A549 (cell line): Measurements from ENCODE around the gene ZSCAN30. TPM values are rescaled to one million over a fixed set of nuclear protein-coding genes. Genes with fewer than 3 reads are reported as not detected.

Source experiments
- ATAC-seq, 2 experiments: fragments of 200-7000 bp in 1 of 2; fragments of >200 bp in 1 of 2; cut with Nextera tagmentation in 1 of 2; cut with Tn5 transposase in 1 of 2; 3 replicates each; pipeline versions ENCODE4 v1.8.0 to v1.9.1; 2018 to 2020; ENCODE audit warnings: mild to moderate bottlenecking in 1 of 2, moderate library complexity in 1 of 2
- CTCF ChIA-PET: fragments of 300-600 bp; sonication (Branson Sonifier 250); formaldehyde crosslinking; extraction: SDS; loops from one replicate; lab custom pipeline; 2021; ENCODE audit warnings: antibody characterized with exemption, inconsistent platforms; lab: Yijun Ruan, JAX
- POLR2A ChIA-PET: fragments of 350-600 bp; formaldehyde crosslinking; extraction: SDS; loops from one replicate; lab custom pipeline; 2021; ENCODE audit warnings: antibody characterized with exemption, inconsistent platforms; lab: Yijun Ruan, JAX
- DNase-seq, 2 experiments: peaks; one replicate each; pipeline versions ENCODE4 v3.0.0 to v3.0.0-alpha.2; 2011 to 2016; ENCODE audit warnings: low read depth in 1 of 2, low spot score in 1 of 2
- FAIRE-seq: peaks from 2 replicates; lab custom pipeline; 2011; peaks lifted over from hg19 to GRCh38; lab: Jason Lieb, UNC
- H3K27ac ChIP-seq, 2 experiments: fragments of >200 bp; sonication (Bioruptor Twin); formaldehyde crosslinking; 3 replicates each; pipeline ENCODE4 v1.5.1; 2016 to 2017
- H3K4me1 ChIP-seq: fragments of >200 bp; sonication (Bioruptor Twin); formaldehyde crosslinking; 3 replicates; pipeline ENCODE4 v1.6.1; 2016
- H3K4me2 ChIP-seq: fragments of >200 bp; sonication (Bioruptor Twin); formaldehyde crosslinking; 3 replicates; pipeline ENCODE4 v1.6.1; 2016
- H3K4me3 ChIP-seq: fragments of >200 bp; sonication (Bioruptor Twin); formaldehyde crosslinking; 3 replicates; pipeline ENCODE4 v1.5.1; 2016
- H3K9me3 ChIP-seq: fragments of >200 bp; sonication (Bioruptor Twin); formaldehyde crosslinking; 3 replicates; pipeline ENCODE4 v1.6.1; 2016
- EHMT2 ChIP-seq: fragments of 200-600 bp; sonication (generic); IDR thresholded peaks from 2 replicates; pipeline ENCODE4 v1.6.1; 2016; ENCODE audit warnings: antibody characterized with exemption, low read depth, mild to moderate bottlenecking, moderate library complexity
- FOSB ChIP-seq: fragments of 250-450 bp; sonication (Bioruptor Pico); IDR thresholded peaks from 2 replicates; pipeline ENCODE4 v1.5.0; 2020; ENCODE audit warnings: mild to moderate bottlenecking, moderate library complexity
- FOSL2 ChIP-seq, 2 experiments: fragments of 450-650 bp in 1 of 2; fragments of >200 bp in 1 of 2; sonication (Bioruptor Twin) in 1 of 2; formaldehyde crosslinking; IDR thresholded peaks; 2 replicates each; pipeline versions ENCODE4 v1.5.0 to v1.6.1; 2016 to 2020; ENCODE audit warnings: mild to moderate bottlenecking in 1 of 2, moderate library complexity in 1 of 2
- HDAC2 ChIP-seq: fragments of 200-600 bp; sonication (generic); IDR thresholded peaks from 2 replicates; pipeline ENCODE4 v1.6.1; 2016
- HOXA7 ChIP-seq: fragments of 250-450 bp; sonication (Bioruptor Pico); IDR thresholded peaks from 2 replicates; pipeline ENCODE4 v1.5.0; 2020; ENCODE audit warnings: mild to moderate bottlenecking, moderate library complexity
- HOXB5 ChIP-seq: fragments of 250-450 bp; sonication (Bioruptor Pico); IDR thresholded peaks from 2 replicates; pipeline ENCODE4 v1.5.0; 2020; ENCODE audit warnings: mild to moderate bottlenecking, moderate library complexity
- KDM5A ChIP-seq: fragments of 200-600 bp; sonication (generic); IDR thresholded peaks from 2 replicates; pipeline ENCODE4 v1.6.1; 2016; ENCODE audit warnings: antibody characterized with exemption, mild to moderate bottlenecking
- NFE2L2 ChIP-seq: fragments of 150-350 bp; conservative IDR thresholded peaks from 2 replicates; pipeline ENCODE4 v1.6.1; 2014; ENCODE audit warnings: low read length
- NPAS2 ChIP-seq: fragments of 250-450 bp; sonication (Bioruptor Pico); IDR thresholded peaks from 2 replicates; pipeline ENCODE4 v1.8.0; 2022; ENCODE audit warnings: mild to moderate bottlenecking, moderate library complexity, borderline replicate concordance
- POLR2AphosphoS2 ChIP-seq: conservative IDR thresholded peaks from 2 replicates; pipeline ENCODE4 v1.6.1; 2012; ENCODE audit warnings: low read length, improper control_type of control experiment, inconsistent platforms
- RARB ChIP-seq: fragments of 250-450 bp; sonication (Bioruptor Pico); IDR thresholded peaks from 2 replicates; pipeline ENCODE4 v1.8.0; 2021; ENCODE audit warnings: mild to moderate bottlenecking, moderate library complexity
- SMC3 ChIP-seq: fragments of >200 bp; sonication (Bioruptor Twin); formaldehyde crosslinking; IDR thresholded peaks from 3 replicates; pipeline ENCODE4 v1.6.1; 2018; ENCODE audit warnings: inconsistent platforms
- ZC3H11A ChIP-seq: fragments of 450-650 bp; IDR thresholded peaks from 2 replicates; pipeline ENCODE4 v1.6.1; 2014; ENCODE audit warnings: antibody characterized with exemption, mild to moderate bottlenecking
- ZFP36 ChIP-seq: fragments of 450-650 bp; IDR thresholded peaks from 2 replicates; pipeline ENCODE4 v1.6.1; 2014; ENCODE audit warnings: borderline replicate concordance; ENCODE audit not compliant: partially characterized antibody
- ZNF302 ChIP-seq: fragments of 250-450 bp; sonication (Bioruptor Pico); IDR thresholded peaks from 2 replicates; pipeline ENCODE4 v1.9.0; 2021; ENCODE audit warnings: inconsistent platforms, mild to moderate bottlenecking, moderate library complexity
- ZSCAN20 ChIP-seq: fragments of 250-450 bp; sonication (Bioruptor Pico); IDR thresholded peaks from 2 replicates; pipeline ENCODE4 v1.8.0; 2022; ENCODE audit warnings: mild to moderate bottlenecking, moderate library complexity
- WGBS: methylation state at CpG from one replicate; pipeline ENCODE4 v1.1.6; 2017; ENCODE audit errors: missing lambda C conversion rate; 5-methylcytosine and 5-hydroxymethylcytosine counted together
- polyA plus RNA-seq, 4 experiments: library from polyadenylated mRNA; depleted of rRNA in 3 of 4; stranded (reverse); fragments of >200 nt; fragmentation: RNase III in 1 of 4; extraction: RNeasy Plus Mini Kit Qiagen cat#74134 plus additional on column Dnase treatment in 1 of 4; gene quantifications; 2 replicates in 3 of 4; 3 replicates in 1 of 4; pipeline ENCODE4 v1.2.3, GENCODE V29; 2011 to 2017
- TF ChIP-seq, protein P1 (sequence below): IDR thresholded peaks from 2 replicates; pipeline ENCODE4 v1.6.1; 2012; ENCODE audit warnings: low read depth, borderline replicate concordance
- TF ChIP-seq, protein P2 (sequence below): fragments of 150-350 bp; IDR thresholded peaks from 2 replicates; pipeline ENCODE4 v1.6.1; 2014; ENCODE audit warnings: low read depth, mild to moderate bottlenecking, low read length
- TF ChIP-seq, protein P3 (sequence below): fragments of 200-600 bp; sonication (generic); IDR thresholded peaks from 2 replicates; pipeline ENCODE4 v1.6.1; 2016; ENCODE audit warnings: antibody characterized with exemption, mild to moderate bottlenecking, moderate library complexity

Gene ZSCAN30
- polyA plus RNA-seq, 2 of the 4 experiments (the other 2 are of a cell fraction): 2.9 to 3.0 TPM

DNA sequence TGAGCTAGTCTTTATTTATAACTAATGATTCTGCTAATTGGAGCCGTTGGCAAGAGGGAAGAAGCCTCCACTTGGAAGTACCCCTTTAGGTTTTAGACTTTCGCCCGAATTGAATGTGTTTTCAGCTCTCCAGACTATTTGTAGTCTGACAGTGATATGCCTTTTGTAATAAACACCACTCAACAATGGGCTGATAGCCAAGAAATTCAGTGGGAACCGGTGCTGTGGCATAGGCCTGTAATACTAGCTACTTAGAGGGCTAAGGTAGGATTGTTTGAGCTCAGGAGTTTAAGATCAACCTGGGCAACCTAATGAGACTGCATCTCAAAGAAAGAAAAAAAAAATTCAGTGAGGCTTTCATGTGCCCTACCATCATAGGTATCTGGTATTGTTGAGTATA, 13.6 kb upstream of the ZSCAN30 start:
- Histone ChIP-seq H3K4me2 (no peak overlapping the region), H3K4me1 (no peaks in the 10 kb centered on the region), H3K9me3 (peaks cover 89% of the 10 kb centered on the region), H3K4me3 (no peak overlapping the region), H3K27ac (no peak overlapping the region)
- ATAC-seq: no peak
- FAIRE-seq: no peak
- CTCF ChIA-PET: no interaction called here
- no peak for DNase-seq
- no peak for TF ChIP-seq KDM5A
- TF ChIP-seq NFE2L2: no peak
- TF ChIP-seq, protein P1, sequence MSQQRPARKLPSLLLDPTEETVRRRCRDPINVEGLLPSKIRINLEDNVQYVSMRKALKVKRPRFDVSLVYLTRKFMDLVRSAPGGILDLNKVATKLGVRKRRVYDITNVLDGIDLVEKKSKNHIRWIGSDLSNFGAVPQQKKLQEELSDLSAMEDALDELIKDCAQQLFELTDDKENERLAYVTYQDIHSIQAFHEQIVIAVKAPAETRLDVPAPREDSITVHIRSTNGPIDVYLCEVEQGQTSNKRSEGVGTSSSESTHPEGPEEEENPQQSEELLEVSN: no peak
- TF ChIP-seq, protein P2, sequence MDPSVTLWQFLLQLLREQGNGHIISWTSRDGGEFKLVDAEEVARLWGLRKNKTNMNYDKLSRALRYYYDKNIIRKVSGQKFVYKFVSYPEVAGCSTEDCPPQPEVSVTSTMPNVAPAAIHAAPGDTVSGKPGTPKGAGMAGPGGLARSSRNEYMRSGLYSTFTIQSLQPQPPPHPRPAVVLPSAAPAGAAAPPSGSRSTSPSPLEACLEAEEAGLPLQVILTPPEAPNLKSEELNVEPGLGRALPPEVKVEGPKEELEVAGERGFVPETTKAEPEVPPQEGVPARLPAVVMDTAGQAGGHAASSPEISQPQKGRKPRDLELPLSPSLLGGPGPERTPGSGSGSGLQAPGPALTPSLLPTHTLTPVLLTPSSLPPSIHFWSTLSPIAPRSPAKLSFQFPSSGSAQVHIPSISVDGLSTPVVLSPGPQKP: no peak
- no peak for TF ChIP-seq POLR2AphosphoS2
- no peak for TF ChIP-seq ZSCAN20 (CRISPR knock-in tag)
- TF ChIP-seq FOSL2 (IDR thresholded peaks at IDR 0.05): no peak
- TF ChIP-seq FOSL2 (CRISPR knock-in tag; IDR thresholded peaks at IDR 0.05): no peak
- TF ChIP-seq SMC3: no peak
- TF ChIP-seq, protein P3, sequence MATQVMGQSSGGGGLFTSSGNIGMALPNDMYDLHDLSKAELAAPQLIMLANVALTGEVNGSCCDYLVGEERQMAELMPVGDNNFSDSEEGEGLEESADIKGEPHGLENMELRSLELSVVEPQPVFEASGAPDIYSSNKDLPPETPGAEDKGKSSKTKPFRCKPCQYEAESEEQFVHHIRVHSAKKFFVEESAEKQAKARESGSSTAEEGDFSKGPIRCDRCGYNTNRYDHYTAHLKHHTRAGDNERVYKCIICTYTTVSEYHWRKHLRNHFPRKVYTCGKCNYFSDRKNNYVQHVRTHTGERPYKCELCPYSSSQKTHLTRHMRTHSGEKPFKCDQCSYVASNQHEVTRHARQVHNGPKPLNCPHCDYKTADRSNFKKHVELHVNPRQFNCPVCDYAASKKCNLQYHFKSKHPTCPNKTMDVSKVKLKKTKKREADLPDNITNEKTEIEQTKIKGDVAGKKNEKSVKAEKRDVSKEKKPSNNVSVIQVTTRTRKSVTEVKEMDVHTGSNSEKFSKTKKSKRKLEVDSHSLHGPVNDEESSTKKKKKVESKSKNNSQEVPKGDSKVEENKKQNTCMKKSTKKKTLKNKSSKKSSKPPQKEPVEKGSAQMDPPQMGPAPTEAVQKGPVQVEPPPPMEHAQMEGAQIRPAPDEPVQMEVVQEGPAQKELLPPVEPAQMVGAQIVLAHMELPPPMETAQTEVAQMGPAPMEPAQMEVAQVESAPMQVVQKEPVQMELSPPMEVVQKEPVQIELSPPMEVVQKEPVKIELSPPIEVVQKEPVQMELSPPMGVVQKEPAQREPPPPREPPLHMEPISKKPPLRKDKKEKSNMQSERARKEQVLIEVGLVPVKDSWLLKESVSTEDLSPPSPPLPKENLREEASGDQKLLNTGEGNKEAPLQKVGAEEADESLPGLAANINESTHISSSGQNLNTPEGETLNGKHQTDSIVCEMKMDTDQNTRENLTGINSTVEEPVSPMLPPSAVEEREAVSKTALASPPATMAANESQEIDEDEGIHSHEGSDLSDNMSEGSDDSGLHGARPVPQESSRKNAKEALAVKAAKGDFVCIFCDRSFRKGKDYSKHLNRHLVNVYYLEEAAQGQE: no peak
- TF ChIP-seq HOXB5 (CRISPR knock-in tag): no peak
- TF ChIP-seq FOSB: no peak
- POLR2A ChIA-PET: no interaction called here
- 94% methylated on average over 4 of the region's 4 CpGs for WGBS

DNA sequence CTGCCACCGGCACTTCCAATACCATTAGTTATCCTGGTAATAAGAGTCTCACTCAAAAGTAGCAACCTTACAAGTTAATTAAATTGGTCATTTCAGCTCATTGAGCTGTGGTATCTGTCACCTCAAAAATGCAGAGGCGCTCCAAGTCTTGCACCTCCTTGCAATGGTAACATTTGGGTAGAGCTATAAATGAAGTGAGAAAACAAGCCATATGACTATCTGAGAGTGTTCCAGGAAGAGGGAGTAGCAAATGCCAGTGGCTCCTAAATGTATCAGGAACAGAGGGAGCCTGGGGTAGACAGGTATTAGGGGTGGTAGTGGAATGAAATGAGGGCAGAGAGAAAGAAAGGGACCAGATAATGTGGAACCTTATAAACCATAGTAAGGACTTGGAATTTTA, 6.0 kb upstream of the ZSCAN30 start:
- Histone ChIP-seq H3K4me2 (no peak overlapping the region), H3K27ac (no peak overlapping the region), H3K9me3 (peaks cover 55% of the 10 kb centered on the region), H3K4me3 (no peak overlapping the region), H3K4me1 (0 out of 3 replicates have a peak, but pooled peaks cover 2% of the 10 kb centered on the region)
- no peak for FAIRE-seq
- CTCF ChIA-PET: no interaction called here
- TF ChIP-seq ZC3H11A: no peak
- no peak for TF ChIP-seq RARB (CRISPR knock-in tag)
- TF ChIP-seq NPAS2 (CRISPR knock-in tag): no peak
- TF ChIP-seq EHMT2: no peak
- no peak for TF ChIP-seq ZFP36
- TF ChIP-seq ZNF302 (CRISPR knock-in tag): no peak
- no peak for TF ChIP-seq HOXA7 (CRISPR knock-in tag)
- TF ChIP-seq, protein P1: no peak
- TF ChIP-seq FOSB: no peak
- no peak for TF ChIP-seq HDAC2
- DNase-seq: no peak
- no peak for ATAC-seq
- POLR2A ChIA-PET: no interaction called here
- 95% methylated on average over 2 of the region's 2 CpGs for WGBS
